Glutamatergic neuron (in vitro differentiated cells): ENCODE measurements around the gene LHX2. TPM values are rescaled to one million over a fixed set of nuclear protein-coding genes. Genes with fewer than 3 reads are reported as not detected.

Experiments used
- DNase-seq: peaks from one replicate; pipeline ENCODE4 v3.0.0; 2022
- H3K27ac Mint-ChIP-seq: one replicate; pipeline ENCODE4 v1.8.0; 2020; ENCODE audit warnings: mild to moderate bottlenecking, mixed read lengths, inconsistent platforms; ENCODE audit not compliant: unreplicated experiment
- H3K27me3 Mint-ChIP-seq: one replicate; pipeline ENCODE4 v1.8.0; 2020; ENCODE audit warnings: mild to moderate bottlenecking, moderate library complexity, mixed read lengths, inconsistent platforms; ENCODE audit not compliant: unreplicated experiment
- H3K36me3 Mint-ChIP-seq: one replicate; pipeline ENCODE4 v1.8.0; 2020; ENCODE audit warnings: mild to moderate bottlenecking, mixed read lengths, inconsistent platforms; ENCODE audit not compliant: unreplicated experiment
- H3K4me1 Mint-ChIP-seq: one replicate; pipeline ENCODE4 v1.8.0; 2020; ENCODE audit warnings: mild to moderate bottlenecking, low read depth, mixed read lengths, inconsistent platforms; ENCODE audit not compliant: unreplicated experiment
- H3K4me3 Mint-ChIP-seq: one replicate; pipeline ENCODE4 v1.8.0; 2020; ENCODE audit warnings: mild to moderate bottlenecking, mixed read lengths, inconsistent platforms; ENCODE audit not compliant: unreplicated experiment
- H3K9me3 Mint-ChIP-seq: one replicate; pipeline ENCODE4 v1.8.0; 2020; ENCODE audit warnings: mild to moderate bottlenecking, moderate library complexity, mixed read lengths, inconsistent platforms; ENCODE audit not compliant: unreplicated experiment
- CTCF ChIP-seq: fragments of 200-600 bp; sonication (generic); IDR thresholded peaks from one replicate; pipeline ENCODE4 v1.5.0; 2021; ENCODE audit not compliant: partially characterized antibody, unreplicated experiment
- total RNA-seq: library from RNA; stranded (reverse); fragmentation: NEBNext Ultra II Directional; extraction: Animal tissue kit (Norgen Biotek cat#: 25700); gene quantifications from one replicate; pipeline ENCODE4 v1.2.1, GENCODE V29; 2021; ENCODE audit not compliant: unreplicated experiment

The LHX2 gene
- total RNA-seq, 1 donor from 2014 or later = 6.7 TPM

GRCh38 chr9:124009531-124010217 lies 1.9 kb upstream of the LHX2 start:
- no peak for TF ChIP-seq CTCF
- H3K27me3 Mint-ChIP-seq = peaks cover 36% of the 10 kb centered on the region
- H3K36me3 Mint-ChIP-seq = no peaks in the 10 kb centered on the region
- no peak for DNase-seq
- H3K4me3 Mint-ChIP-seq = peak overlapping the region; percentile 76
- H3K4me1 Mint-ChIP-seq = peaks cover 19% of the 10 kb centered on the region
- H3K27ac Mint-ChIP-seq = peak overlapping the region; percentile 0
- peaks cover 15% of the 10 kb centered on the region for H3K9me3 Mint-ChIP-seq

DNA sequence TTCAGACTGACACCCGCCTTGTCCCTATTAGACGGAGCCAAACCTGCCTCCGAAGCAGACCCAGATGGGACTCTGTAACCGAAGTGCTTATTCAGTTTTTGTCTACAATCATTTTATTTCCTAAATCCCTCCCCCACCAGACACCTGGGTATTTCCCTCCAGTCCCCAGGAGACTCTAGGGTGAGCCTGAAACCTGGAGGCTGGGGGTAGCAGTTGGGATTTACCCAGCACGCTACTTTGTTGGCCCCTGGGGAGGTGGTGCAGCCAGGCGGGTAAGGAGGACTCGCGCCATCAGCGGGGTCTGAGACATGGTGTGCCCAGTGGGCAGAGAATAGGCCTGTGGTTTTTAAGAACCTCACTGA lies 1.3 kb upstream of the LHX2 start:
- TF ChIP-seq CTCF = no peak
- Mint-ChIP-seq H3K27ac (peak overlapping the region; percentile 0), H3K36me3 (no peaks in the 10 kb centered on the region), H3K4me3 (peak overlapping the region; percentile 76), H3K4me1 (peaks cover 19% of the 10 kb centered on the region), H3K9me3 (peaks cover 16% of the 10 kb centered on the region), H3K27me3 (peaks cover 36% of the 10 kb centered on the region)
- DNase-seq = no peak

GRCh38 chr9:124010665-124011321 lies 775 bp upstream of the LHX2 start:
- Mint-ChIP-seq H3K27ac (no peak overlapping the region), H3K9me3 (peaks cover 13% of the 10 kb centered on the region), H3K4me3 (peak overlapping the region; percentile 76), H3K27me3 (peaks cover 40% of the 10 kb centered on the region), H3K4me1 (peaks cover 19% of the 10 kb centered on the region), H3K36me3 (no peaks in the 10 kb centered on the region)
- no peak for TF ChIP-seq CTCF
- DNase-seq = peak; percentile 66

- H3K4me3 Mint-ChIP-seq = peak overlapping the region; percentile 57
- DNase-seq = peak; percentile 46
- peaks cover 16% of the 10 kb centered on the region for H3K4me1 Mint-ChIP-seq
- H3K36me3 Mint-ChIP-seq = no peaks in the 10 kb centered on the region
- peaks cover 18% of the 10 kb centered on the region for H3K9me3 Mint-ChIP-seq
- H3K27me3 Mint-ChIP-seq = peaks cover 41% of the 10 kb centered on the region
- TF ChIP-seq CTCF = no peak
- no peak overlapping the region for H3K27ac Mint-ChIP-seq
Observed at GRCh38 chr9:124012368-124013301, 1.1 kb downstream of the LHX2 start.
